ENCODE results near the gene TBC1D1.

- no peak for TF ChIP-seq CTCF (conservative IDR thresholded peaks at IDR 0.05 in 1 of 2, IDR thresholded peaks at IDR 0.05 in 1 of 2; ENCODE audit: low read depth in 1 of 2, low read length in 2 of 2)
- no peak for TF ChIP-seq EZH2 (IDR thresholded peaks at IDR 0.05; ENCODE audit: low read length, missing control alignments)
These were observed 97.8 kb downstream of the TBC1D1 start for GRCh38 chr4:37988670-37989069.
